Activated T-cell treated with anti-CD3 and anti-CD28 coated beads for 48 hours (primary cell): ENCODE results near the gene TCF3.
"Not testable (repeated sequence)": the region's sequence is repeated elsewhere in the genome, so short reads cannot be mapped to it uniquely, and the experiment has no call there.

Experiments
- DNase-seq: peaks from one replicate; pipeline ENCODE4 v3.0.0-alpha.2; 2020; ENCODE audit warnings: low read depth

Gene TCF3

GRCh38 chr19:1652471-1653299, at the start of gene TCF3:
Gene TCF3, minus strand, starts transcription at chr19:1652615. Its CDS starts 2,367 bp downstream, at chr19:1650248.
- peak; percentile 99 for DNase-seq

- no peak for DNase-seq
Measured at GRCh38 chr19:1700733-1701663, 48.6 kb upstream of the TCF3 start.

GRCh38 chr19:1699998-1700732, 47.8 kb upstream of the TCF3 start:
- DNase-seq, result no peak

GRCh38 chr19:1699386-1699785, 47.0 kb upstream of the TCF3 start:
- DNase-seq, result no peak

GRCh38 chr19:1698636-1699035, 46.2 kb upstream of the TCF3 start:
- DNase-seq, result no peak

- DNase-seq, result not testable (repeated sequence)
Measured at GRCh38 chr19:1695481-1695880, 43.1 kb upstream of the TCF3 start.

- DNase-seq, result no peak
Measured at GRCh38 chr19:1691589-1692290, 39.3 kb upstream of the TCF3 start.

GRCh38 chr19:1690699-1691307, 38.4 kb upstream of the TCF3 start:
- DNase-seq, result peak; percentile 43

- not testable (repeated sequence) for DNase-seq
Measured at GRCh38 chr19:1685785-1686184, 33.4 kb upstream of the TCF3 start.

- no peak for DNase-seq
Measured at GRCh38 chr19:1685046-1685445, 32.6 kb upstream of the TCF3 start.

- no peak for DNase-seq
Measured at GRCh38 chr19:1684573-1684912, 32.1 kb upstream of the TCF3 start.

- no peak for DNase-seq
Measured at GRCh38 chr19:1683869-1684572, 31.6 kb upstream of the TCF3 start.

GRCh38 chr19:1680976-1681375, 28.6 kb upstream of the TCF3 start:
- no peak for DNase-seq

GRCh38 chr19:1678073-1678472, 25.7 kb upstream of the TCF3 start:
- no peak for DNase-seq

- DNase-seq, result no peak
Measured at GRCh38 chr19:1676351-1677266, 24.2 kb upstream of the TCF3 start.

GRCh38 chr19:1675633-1676350, 23.4 kb upstream of the TCF3 start:
- no peak for DNase-seq

GRCh38 chr19:1674293-1674679, 21.9 kb upstream of the TCF3 start:
- DNase-seq, result no peak

- no peak for DNase-seq
Measured at GRCh38 chr19:1673645-1674292, 21.4 kb upstream of the TCF3 start.
